Karpas-422 (cell line): ENCODE results near the gene BAD. TPM values are rescaled to one million over a fixed set of nuclear protein-coding genes. Genes with fewer than 3 reads are reported as not detected.

Experiments used
- DNase-seq: peaks from one replicate; pipeline ENCODE4 v3.0.0-alpha.2; 2015
- H2AFZ ChIP-seq: fragments of 200-600 bp; sonication (generic); 2 replicates; pipeline ENCODE4 v1.6.1; 2014; ENCODE audit warnings: antibody characterized with exemption, low read length, mixed read lengths
- H3K27ac ChIP-seq: fragments of 200-600 bp; sonication (generic); 2 replicates; pipeline ENCODE4 v1.5.1; 2014; ENCODE audit warnings: mild to moderate bottlenecking, low read length, moderate library complexity
- H3K27me3 ChIP-seq: fragments of 200-600 bp; sonication (generic); 2 replicates; pipeline ENCODE4 v1.6.1; 2014; ENCODE audit warnings: low read length, mixed read lengths
- H3K36me3 ChIP-seq: fragments of 200-600 bp; sonication (generic); 2 replicates; pipeline ENCODE4 v1.6.1; 2014; ENCODE audit warnings: low read length, mixed read lengths; ENCODE audit not compliant: insufficient read depth
- H3K4me1 ChIP-seq: fragments of 200-600 bp; sonication (generic); 2 replicates; pipeline ENCODE4 v1.6.1; 2014; ENCODE audit warnings: mild to moderate bottlenecking, low read length, mixed read lengths
- H3K4me2 ChIP-seq: fragments of 200-600 bp; sonication (generic); 2 replicates; pipeline ENCODE4 v1.6.1; 2014; ENCODE audit warnings: low read length, low read depth, mild to moderate bottlenecking; ENCODE audit not compliant: poor library complexity, severe bottlenecking
- H3K4me3 ChIP-seq: fragments of 200-600 bp; sonication (generic); 2 replicates; pipeline ENCODE4 v1.5.1; 2014; ENCODE audit warnings: mild to moderate bottlenecking, antibody characterized with exemption, low read length, mixed read lengths
- H3K79me2 ChIP-seq: fragments of 200-600 bp; sonication (generic); 2 replicates; pipeline ENCODE4 v1.6.1; 2014; ENCODE audit warnings: mild to moderate bottlenecking, low read length, mixed read lengths
- H3K9ac ChIP-seq: fragments of 200-600 bp; sonication (generic); 2 replicates; pipeline ENCODE4 v1.6.0; 2014; ENCODE audit warnings: low read length
- H3K9me2 ChIP-seq: fragments of 200-600 bp; sonication (generic), shearing (Covaris generic); replicated peaks from 2 replicates; pipeline ENCODE4 v1.6.0; 2014; ENCODE audit warnings: mild to moderate bottlenecking, low read length, moderate library complexity; ENCODE audit not compliant: insufficient read depth
- H3K9me3 ChIP-seq: fragments of 300-700, 200-600 bp; sonication (generic); 2 replicates; pipeline ENCODE4 v1.6.1; 2014; ENCODE audit warnings: low read length, mixed read lengths
- H4K20me1 ChIP-seq: fragments of 200-600 bp; sonication (generic); 2 replicates; pipeline ENCODE4 v1.6.1; 2014; ENCODE audit warnings: mild to moderate bottlenecking, antibody characterized with exemption, low read length, low read depth; ENCODE audit not compliant: insufficient read depth
- total RNA-seq: library from RNA; depleted of rRNA; stranded (reverse); fragments of >200 nt; shearing (Covaris generic); gene quantifications from 2 replicates; pipeline ENCODE4 v1.2.3, GENCODE V29; 2014; ENCODE audit warnings: low replicate concordance

The BAD gene
- total RNA-seq, 1 experiment from 2014 or later = 45.3 TPM

DNA sequence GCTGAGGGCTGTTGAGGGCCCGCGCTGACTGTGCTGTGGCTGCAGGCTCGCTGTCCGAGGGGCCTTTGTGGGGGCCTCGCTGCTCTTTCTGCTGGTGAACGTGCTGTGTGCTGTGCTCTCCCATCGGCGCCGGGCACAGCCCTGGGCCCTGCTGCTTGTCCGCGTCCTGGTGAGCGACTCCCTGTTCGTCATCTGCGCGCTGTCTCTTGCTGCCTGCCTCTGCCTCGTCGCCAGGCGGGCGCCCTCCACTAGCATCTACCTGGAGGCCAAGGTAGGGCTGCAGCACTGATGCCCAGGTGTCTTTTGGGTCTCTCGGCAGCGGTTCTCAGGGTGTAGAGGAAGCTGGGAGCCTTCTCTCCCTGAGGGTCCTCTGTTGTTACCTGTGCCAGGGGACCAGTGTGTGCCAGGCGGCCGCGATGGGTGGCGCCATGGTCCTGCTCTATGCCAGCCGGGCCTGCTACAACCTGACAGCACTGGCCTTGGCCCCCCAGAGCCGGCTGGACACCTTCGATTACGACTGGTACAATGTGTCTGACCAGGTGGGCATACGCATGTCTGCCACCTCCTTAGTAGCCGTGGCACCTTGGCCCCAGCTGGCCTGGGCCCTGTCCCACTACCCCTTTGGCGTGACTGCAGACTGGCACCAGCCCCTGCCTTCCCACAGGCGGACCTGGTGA, 3.3 kb upstream of the BAD start:
- Histone ChIP-seq H2AFZ (no peak overlapping the region), H3K79me2 (peaks cover 14% of the 10 kb centered on the region), H3K4me3 (no peak overlapping the region), H3K27me3 (no peaks in the 10 kb centered on the region), H3K4me2 (no peak overlapping the region), H4K20me1 (no peaks in the 10 kb centered on the region), H3K36me3 (no peaks in the 10 kb centered on the region), H3K9me3 (no peaks in the 10 kb centered on the region), H3K4me1 (peaks cover 22% of the 10 kb centered on the region), H3K27ac (no peak overlapping the region), H3K9me2 (no peaks in the 10 kb centered on the region), H3K9ac (no peak overlapping the region)
- DNase-seq = no peak

DNA sequence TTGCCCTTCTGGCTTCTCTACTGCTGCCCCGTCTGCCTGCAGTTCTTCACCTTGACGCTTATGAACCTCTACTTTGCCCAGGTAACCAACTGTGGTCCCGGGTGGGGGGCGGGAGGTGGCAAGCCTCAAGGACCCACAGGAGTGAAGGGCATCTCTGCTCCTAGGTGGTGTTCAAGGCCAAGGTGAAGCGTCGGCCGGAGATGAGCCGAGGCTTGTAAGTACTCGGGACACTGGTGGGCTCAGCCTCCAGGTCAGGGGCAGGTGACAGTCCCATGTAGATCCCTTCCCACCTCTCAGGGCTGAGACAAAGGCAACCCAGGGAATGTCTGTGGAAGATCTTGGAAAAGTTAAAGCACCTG, 2.3 kb upstream of the BAD start:
- H3K9me3 ChIP-seq = no peaks in the 10 kb centered on the region
- no peak overlapping the region; the same call in 1 of the 2 replicates for H3K9ac ChIP-seq
- H3K4me1 ChIP-seq = peaks cover 22% of the 10 kb centered on the region
- H3K79me2 ChIP-seq = peaks cover 14% of the 10 kb centered on the region
- H3K4me3 ChIP-seq = peak overlapping the region; percentile 92; the same call in 1 of the 2 replicates
- H3K27me3 ChIP-seq = no peaks in the 10 kb centered on the region
- peak overlapping the region; percentile 97 for H3K4me2 ChIP-seq
- 0 out of 2 replicates have a peak, but pooled peaks cover 5% of the 10 kb centered on the region for H3K36me3 ChIP-seq
- H2AFZ ChIP-seq = no peak overlapping the region
- no peak overlapping the region for H3K27ac ChIP-seq
- H4K20me1 ChIP-seq = no peaks in the 10 kb centered on the region
- DNase-seq = no peak
- no peaks in the 10 kb centered on the region for H3K9me2 ChIP-seq

DNA sequence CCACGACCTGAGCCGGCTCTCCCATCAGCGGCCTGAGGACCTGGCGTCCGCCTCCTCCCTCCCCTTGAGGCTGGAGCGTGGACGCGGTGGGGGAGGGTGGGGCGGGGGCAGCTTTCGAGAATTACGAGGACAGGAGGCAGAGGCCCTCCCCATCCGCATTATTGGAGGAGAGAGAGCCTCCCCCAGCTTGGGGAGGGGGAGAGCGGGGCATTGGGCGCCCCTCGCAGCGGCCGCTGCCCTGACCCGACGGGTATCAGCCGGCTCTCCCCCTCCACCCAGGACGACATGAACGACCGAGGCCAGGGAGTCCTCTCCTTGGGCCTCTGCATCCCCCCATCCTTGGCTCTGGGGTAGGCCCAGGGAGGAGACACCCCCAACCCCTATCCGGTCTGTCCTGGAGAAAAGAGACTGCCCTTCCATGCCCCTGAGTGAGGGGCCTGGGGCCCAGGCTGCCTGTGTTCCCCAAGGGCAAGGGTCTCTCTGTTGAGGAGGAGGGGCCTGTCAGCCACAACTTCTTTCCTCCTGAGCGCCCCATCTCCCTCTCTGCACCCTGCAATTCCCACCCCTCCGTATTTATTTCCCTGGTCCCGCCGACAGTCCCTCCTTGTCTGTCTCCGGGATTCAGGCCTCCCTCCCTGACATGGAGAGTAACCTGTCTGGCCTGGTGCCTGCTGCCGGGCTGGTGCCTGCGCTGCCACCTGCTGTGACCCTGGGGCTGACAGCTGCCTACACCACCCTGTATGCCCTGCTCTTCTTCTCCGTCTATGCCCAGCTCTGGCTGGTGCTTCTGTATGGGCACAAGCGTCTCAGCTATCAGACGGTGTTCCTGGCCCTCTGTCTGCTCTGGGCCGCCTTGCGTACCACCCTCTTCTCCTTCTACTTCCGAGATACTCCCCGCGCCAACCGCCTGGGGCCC, 1.7 kb upstream of the BAD start:
- peak overlapping the region; percentile 97 for H3K4me2 ChIP-seq
- DNase-seq = peak; percentile 72
- H3K4me3 ChIP-seq = peak overlapping the region; percentile 92
- no peaks in the 10 kb centered on the region for H3K27me3 ChIP-seq
- H3K9me3 ChIP-seq = no peaks in the 10 kb centered on the region
- H3K4me1 ChIP-seq = peaks cover 22% of the 10 kb centered on the region
- no peaks in the 10 kb centered on the region for H4K20me1 ChIP-seq
- H3K79me2 ChIP-seq = peaks cover 14% of the 10 kb centered on the region
- peak overlapping the region; percentile 82 for H3K9ac ChIP-seq
- H2AFZ ChIP-seq = 0 out of 2 replicates have a peak overlapping the region, but pooled peaks have one; percentile 46
- H3K36me3 ChIP-seq = 0 out of 2 replicates have a peak, but pooled peaks cover 5% of the 10 kb centered on the region
- H3K27ac ChIP-seq = 0 out of 2 replicates have a peak overlapping the region, but pooled peaks have one; percentile 27
- no peaks in the 10 kb centered on the region for H3K9me2 ChIP-seq

DNA sequence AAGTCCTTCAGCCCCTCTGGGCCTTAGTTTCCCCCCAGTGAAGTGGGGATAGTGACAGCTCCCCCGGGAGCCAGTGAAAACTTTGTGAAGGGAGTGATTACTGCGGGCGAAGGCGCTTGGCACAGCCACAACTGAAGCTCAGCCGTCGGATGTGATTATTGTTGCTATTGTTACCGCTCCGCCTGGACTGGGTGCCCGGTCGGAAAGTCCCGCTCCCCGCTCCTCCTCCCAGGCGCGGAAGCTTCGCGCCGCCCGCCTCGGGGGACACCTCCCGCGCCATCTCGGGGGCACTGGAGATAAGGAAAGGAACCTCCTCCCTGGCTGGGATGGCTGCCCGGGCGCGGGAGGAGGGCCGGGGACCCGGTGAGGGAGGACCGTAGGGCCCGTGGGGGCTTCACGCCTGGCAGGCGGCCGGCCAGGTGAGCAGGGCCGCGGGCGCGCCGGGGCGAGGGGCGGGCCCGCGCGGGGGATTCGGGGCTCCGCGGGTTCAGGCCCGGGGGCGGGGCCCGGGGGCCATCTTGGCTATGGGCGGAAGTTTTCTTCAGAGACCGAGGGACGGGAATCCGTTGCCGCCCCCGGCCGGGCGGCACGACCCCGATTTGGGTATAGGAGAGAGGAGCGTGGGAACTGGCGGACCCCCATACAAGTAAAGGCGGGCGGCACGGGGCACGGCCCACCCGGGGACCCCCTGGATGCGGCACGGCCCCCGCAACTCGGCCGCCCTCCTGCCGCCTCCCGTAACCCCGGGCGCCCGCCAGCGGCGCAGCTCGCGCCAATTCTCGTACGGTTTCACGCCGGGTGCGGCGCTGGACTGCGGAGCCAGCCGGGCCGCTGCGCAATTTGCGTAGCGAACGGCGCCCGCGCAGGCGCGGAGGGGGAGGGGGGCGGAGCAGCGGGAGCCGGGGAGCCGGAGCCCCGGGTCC, 758 bp upstream of the BAD start, which contains the start of gene GPR137:
Gene GPR137, plus strand, starts transcription at position 887 of the 923 bp plus-strand sequence. CDS start 677 bp downstream, outside the sequence.
- Histone ChIP-seq H3K4me2 (peak within 1 kb of the TSS; percentile 97), H3K4me1 (peaks cover 22% of the 10 kb centered on the region), H3K27ac (peak within 1 kb of the TSS; percentile 84), H3K4me3 (peak within 1 kb of the TSS; percentile 92), H3K9me3 (no peaks in the 10 kb centered on the region), H3K27me3 (no peaks in the 10 kb centered on the region), H3K9me2 (no peaks in the 10 kb centered on the region), H2AFZ (peak within 1 kb of the TSS; percentile 76), H3K79me2 (peaks cover 14% of the 10 kb centered on the region), H4K20me1 (no peaks in the 10 kb centered on the region), H3K36me3 (0 out of 2 replicates have a peak, but pooled peaks cover 5% of the 10 kb centered on the region), H3K9ac (peak within 1 kb of the TSS; percentile 82)
- peak; percentile 95 for DNase-seq

DNA sequence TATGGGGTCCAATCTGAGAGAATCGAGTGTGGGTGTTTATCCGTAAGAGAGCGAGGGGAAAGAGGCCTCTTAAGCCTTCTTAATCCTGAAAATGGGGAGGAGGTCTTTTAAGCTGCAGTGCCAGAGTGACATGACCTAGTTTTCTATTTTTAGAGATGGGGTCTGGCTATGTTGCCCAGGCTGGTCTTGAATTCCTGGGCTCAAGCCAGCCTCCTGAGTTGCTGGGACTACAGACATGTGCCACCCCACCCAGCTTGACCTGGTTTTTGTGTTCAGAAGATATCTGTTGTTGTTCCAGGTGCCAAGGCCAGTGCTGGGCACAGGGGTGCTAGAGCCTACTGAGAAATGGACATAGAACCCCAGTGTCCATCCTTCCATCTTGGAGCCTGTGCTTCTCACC, 1.4 kb downstream of the BAD start:
- H3K27ac ChIP-seq = no peak overlapping the region
- 0 out of 2 replicates have a peak overlapping the region, but pooled peaks have one; percentile 92 for H3K4me3 ChIP-seq
- H3K9ac ChIP-seq = peak overlapping the region; percentile 82

DNA sequence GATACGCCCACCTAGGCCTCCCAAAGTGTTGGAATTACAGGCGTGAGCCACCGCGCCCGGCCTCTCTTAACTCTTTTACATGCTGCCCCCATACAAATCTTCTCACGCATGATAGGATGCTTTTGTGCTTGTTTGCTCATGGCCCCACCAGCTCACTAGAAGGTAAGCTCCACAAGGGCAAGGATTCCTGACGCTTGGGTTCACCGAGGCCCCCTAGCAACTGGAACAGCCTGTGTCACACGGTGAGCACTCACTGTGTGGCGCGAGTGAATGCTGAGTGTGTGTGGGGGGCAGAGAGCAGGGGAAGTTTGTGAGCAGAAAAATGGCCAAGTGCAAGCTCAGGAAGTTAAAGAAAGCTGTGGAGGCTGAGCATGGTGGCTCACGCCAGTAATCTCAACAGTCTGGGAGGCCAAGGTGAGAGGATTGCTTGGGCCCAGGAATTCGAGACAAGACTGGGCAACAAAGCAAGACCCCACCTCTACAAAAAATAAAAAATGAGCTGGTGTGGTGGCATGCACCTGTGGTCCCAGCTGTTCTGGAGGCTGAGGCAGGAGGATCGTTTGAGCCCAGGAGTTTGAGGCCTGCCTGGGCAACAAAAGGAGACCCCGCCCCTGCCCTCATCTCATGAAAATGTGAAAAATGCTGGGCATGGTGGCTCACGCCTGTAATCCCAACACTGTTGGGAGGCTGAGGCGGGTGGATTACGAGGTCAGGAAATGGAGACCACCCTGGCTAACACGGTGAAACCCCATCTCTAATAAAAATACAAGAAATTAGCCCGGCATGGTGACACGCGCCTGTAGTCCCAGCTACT, 2.3 kb downstream of the BAD start:
- Histone ChIP-seq H3K27ac (no peak overlapping the region), H3K4me3 (no peak overlapping the region), H3K9me3 (no peaks in the 10 kb centered on the region), H2AFZ (no peak overlapping the region), H3K9me2 (no peaks in the 10 kb centered on the region), H3K4me2 (no peak overlapping the region), H3K27me3 (no peaks in the 10 kb centered on the region), H3K79me2 (peaks cover 14% of the 10 kb centered on the region), H3K9ac (no peak overlapping the region), H4K20me1 (no peaks in the 10 kb centered on the region), H3K4me1 (peaks cover 22% of the 10 kb centered on the region), H3K36me3 (0 out of 2 replicates have a peak, but pooled peaks cover 5% of the 10 kb centered on the region)
- DNase-seq = no peak

More for the DNA sequence above, 1.4 kb downstream of the BAD start:
- H3K9me2 ChIP-seq = no peaks in the 10 kb centered on the region
- no peak for DNase-seq
- H3K4me1 ChIP-seq = peaks cover 22% of the 10 kb centered on the region
- no peak overlapping the region for H2AFZ ChIP-seq
- H3K79me2 ChIP-seq = peaks cover 14% of the 10 kb centered on the region
- H3K36me3 ChIP-seq = 0 out of 2 replicates have a peak, but pooled peaks cover 5% of the 10 kb centered on the region
- no peaks in the 10 kb centered on the region for H3K9me3 ChIP-seq
- no peaks in the 10 kb centered on the region for H3K27me3 ChIP-seq
- H3K4me2 ChIP-seq = peak overlapping the region; percentile 97
- H4K20me1 ChIP-seq = no peaks in the 10 kb centered on the region

DNA sequence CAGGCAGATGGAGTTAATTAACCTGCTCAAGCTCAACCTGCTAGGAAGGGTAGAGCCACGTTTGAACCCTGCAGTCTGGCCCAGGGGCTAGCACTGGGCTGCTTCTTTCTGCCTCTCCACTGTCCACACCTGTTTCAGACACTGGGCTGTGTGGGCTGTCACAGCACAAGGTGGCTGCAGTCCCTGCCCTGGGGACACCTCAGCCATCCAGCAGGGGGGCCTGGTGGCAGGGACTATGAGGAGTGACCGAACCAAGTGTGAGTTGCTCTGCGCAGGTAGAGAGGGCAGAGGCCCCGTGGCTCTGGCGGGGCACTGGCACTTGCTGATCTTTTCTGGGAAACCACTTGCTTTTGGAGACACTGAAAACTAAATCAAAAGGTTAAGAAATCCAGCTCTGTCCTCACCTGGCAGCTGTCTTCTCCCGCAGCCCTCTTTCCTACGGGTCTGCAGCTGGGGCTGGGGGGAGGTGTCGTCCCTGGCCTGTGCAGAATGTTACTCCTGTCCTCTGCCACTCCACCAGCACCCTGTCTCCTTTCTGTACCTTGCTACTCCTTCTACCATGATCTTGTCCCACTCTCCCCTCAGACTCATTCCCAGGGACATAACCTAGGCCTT, 5.8 kb downstream of the BAD start:
- H3K36me3 ChIP-seq = 0 out of 2 replicates have a peak, but pooled peaks cover 5% of the 10 kb centered on the region
- H2AFZ ChIP-seq = no peak overlapping the region
- H3K4me1 ChIP-seq = peaks cover 5% of the 10 kb centered on the region
- H3K27me3 ChIP-seq = no peaks in the 10 kb centered on the region
- no peaks in the 10 kb centered on the region for H3K9me2 ChIP-seq
- no peaks in the 10 kb centered on the region for H3K9me3 ChIP-seq
- no peak overlapping the region for H3K4me3 ChIP-seq
- no peak overlapping the region for H3K4me2 ChIP-seq
- H3K79me2 ChIP-seq = peaks cover 9% of the 10 kb centered on the region
- no peaks in the 10 kb centered on the region for H4K20me1 ChIP-seq
- no peak overlapping the region for H3K27ac ChIP-seq
- H3K9ac ChIP-seq = no peak overlapping the region
- no peak for DNase-seq
